ENCODE measurements around the gene POMGNT1. TPM values are rescaled to one million over a fixed set of nuclear protein-coding genes. Genes with fewer than 3 reads are reported as not detected.

The POMGNT1 gene
- total and polyA plus RNA-seq, 2 of the 8 experiments (the other 6 are each of a cell fraction or from before 2014, with no cell fraction given), result 28.0 to 40.3 TPM

DNA sequence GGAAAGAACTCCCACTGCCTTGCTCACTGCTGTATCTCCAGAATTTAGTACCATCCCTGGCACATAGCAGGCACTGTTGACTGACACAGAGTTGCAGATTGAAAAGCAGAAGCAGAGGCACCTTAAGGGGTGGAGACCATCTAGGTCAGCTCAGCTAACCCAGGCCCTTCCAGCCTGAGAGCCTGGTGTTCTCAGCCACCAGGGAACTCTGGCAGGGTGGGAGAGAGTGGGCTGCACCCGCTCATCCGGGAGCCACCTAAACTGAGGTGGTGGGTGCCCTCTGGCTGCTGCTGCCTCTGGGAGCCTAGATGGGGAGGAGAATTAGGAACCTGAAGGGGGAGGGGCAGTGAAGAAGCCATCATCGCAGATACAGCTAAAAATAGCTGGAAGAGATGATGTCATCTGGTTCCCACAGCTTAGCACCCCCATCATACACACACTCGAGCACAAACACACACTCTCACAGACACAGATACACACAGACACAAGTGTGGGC is 24.8 kb downstream of the POMGNT1 start:
- TF ChIP-seq EZH2 (IDR thresholded peaks at IDR 0.05; ENCODE audit: low read depth, low read length, severe bottlenecking), result no peak
- TF ChIP-seq, protein P1, sequence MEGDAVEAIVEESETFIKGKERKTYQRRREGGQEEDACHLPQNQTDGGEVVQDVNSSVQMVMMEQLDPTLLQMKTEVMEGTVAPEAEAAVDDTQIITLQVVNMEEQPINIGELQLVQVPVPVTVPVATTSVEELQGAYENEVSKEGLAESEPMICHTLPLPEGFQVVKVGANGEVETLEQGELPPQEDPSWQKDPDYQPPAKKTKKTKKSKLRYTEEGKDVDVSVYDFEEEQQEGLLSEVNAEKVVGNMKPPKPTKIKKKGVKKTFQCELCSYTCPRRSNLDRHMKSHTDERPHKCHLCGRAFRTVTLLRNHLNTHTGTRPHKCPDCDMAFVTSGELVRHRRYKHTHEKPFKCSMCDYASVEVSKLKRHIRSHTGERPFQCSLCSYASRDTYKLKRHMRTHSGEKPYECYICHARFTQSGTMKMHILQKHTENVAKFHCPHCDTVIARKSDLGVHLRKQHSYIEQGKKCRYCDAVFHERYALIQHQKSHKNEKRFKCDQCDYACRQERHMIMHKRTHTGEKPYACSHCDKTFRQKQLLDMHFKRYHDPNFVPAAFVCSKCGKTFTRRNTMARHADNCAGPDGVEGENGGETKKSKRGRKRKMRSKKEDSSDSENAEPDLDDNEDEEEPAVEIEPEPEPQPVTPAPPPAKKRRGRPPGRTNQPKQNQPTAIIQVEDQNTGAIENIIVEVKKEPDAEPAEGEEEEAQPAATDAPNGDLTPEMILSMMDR (IDR thresholded peaks at IDR 0.05; ENCODE audit: control extremely low read depth in 1 of 3, insufficient read depth in 1 of 3, low read depth in 1 of 3, low read length in 3 of 3), result peak in 1 of 3 experiments; percentile 14; a peak in 1 of 4 replicates
- TF ChIP-seq, protein P2, sequence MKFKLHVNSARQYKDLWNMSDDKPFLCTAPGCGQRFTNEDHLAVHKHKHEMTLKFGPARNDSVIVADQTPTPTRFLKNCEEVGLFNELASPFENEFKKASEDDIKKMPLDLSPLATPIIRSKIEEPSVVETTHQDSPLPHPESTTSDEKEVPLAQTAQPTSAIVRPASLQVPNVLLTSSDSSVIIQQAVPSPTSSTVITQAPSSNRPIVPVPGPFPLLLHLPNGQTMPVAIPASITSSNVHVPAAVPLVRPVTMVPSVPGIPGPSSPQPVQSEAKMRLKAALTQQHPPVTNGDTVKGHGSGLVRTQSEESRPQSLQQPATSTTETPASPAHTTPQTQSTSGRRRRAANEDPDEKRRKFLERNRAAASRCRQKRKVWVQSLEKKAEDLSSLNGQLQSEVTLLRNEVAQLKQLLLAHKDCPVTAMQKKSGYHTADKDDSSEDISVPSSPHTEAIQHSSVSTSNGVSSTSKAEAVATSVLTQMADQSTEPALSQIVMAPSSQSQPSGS (IDR thresholded peaks at IDR 0.05; ENCODE audit: low read length), result peak; percentile 86
- peak; percentile 45; the same call in 1 of the 2 replicates for TF ChIP-seq JUND (IDR thresholded peaks at IDR 0.05; ENCODE audit: low read length)
- TF ChIP-seq RAD21 (IDR thresholded peaks at IDR 0.05 in 1 of 2, conservative IDR thresholded peaks at IDR 0.05 in 1 of 2; ENCODE audit: low read depth in 2 of 2, low read length in 2 of 2), result peak in 1 of 2 experiments; percentile 23; a peak in 3 of 4 replicates
- Histone ChIP-seq H4K91ac (replicated peaks; ENCODE audit: insufficient read length, low read length) (peak overlapping the region; percentile 66), H3K23ac (ENCODE audit: insufficient read length) (no peak overlapping the region), H3K14ac (ENCODE audit: insufficient read length) (no peak overlapping the region), H2AK5ac (ENCODE audit: low read depth, low read length) (no peak overlapping the region), H2BK15ac (ENCODE audit: low read length) (0 out of 2 replicates have a peak overlapping the region, but pooled peaks have one; percentile 88), H2BK120ac (replicated peaks; ENCODE audit: low read depth, low read length) (no peak overlapping the region), H3K4me3 (ENCODE audit: extremely low read depth in 1 of 4, insufficient read depth in 2 of 4, low read depth in 3 of 4, low read length in 4 of 4) (no peak overlapping the region), H2BK12ac (ENCODE audit: low read depth, low read length) (peak overlapping the region; percentile 89), H3K4me2 (ENCODE audit: insufficient read depth in 1 of 2, low read depth in 2 of 2, low read length in 2 of 2) (no peak overlapping the region), H3K79me2 (ENCODE audit: control insufficient read depth in 1 of 2, insufficient read depth in 2 of 2, low read length in 2 of 2) (no peaks in the 10 kb centered on the region), H3K36me3 (ENCODE audit: control insufficient read depth in 2 of 4, insufficient read depth in 4 of 4, low read length in 3 of 4) (no peaks in the 10 kb centered on the region), H3K4me1 (replicated peaks in 1 of 4; ENCODE audit: control insufficient read depth in 3 of 4, insufficient read depth in 4 of 4, low read length in 3 of 4) (peaks cover 3 to 19% (median 12%) of the 10 kb centered on the region in 4 experiments), H3K9ac (replicated peaks in 1 of 4; ENCODE audit: extremely low read depth in 1 of 4, low read depth in 3 of 4, low read length in 3 of 4) (no peak overlapping the region), H4K8ac (ENCODE audit: extremely low read depth, insufficient read depth, low read length) (no peak overlapping the region; the same call in 1 of the 2 replicates), H4K20me1 (replicated peaks in 1 of 2; ENCODE audit: control insufficient read depth in 1 of 2, insufficient read depth in 2 of 2, low read length in 2 of 2) (peaks cover 0 to 1% of the 10 kb centered on the region in 2 experiments), H3K27me3 (replicated peaks in 1 of 4; ENCODE audit: control insufficient read depth in 3 of 4, extremely low read depth in 1 of 4, insufficient read depth in 3 of 4, low read length in 3 of 4) (peaks cover 0 to 1% (median under 1%) of the 10 kb centered on the region in 4 experiments; a peak in 3 of 7 replicates), H3K23me2 (ENCODE audit: low read depth, low read length) (no peaks in the 10 kb centered on the region), H3K18ac (ENCODE audit: extremely low read depth, low read length) (no peak overlapping the region), H2AFZ (ENCODE audit: low read length) (no peak overlapping the region), H3K27ac (ENCODE audit: low read depth, low read length) (no peak overlapping the region), H3K79me1 (ENCODE audit: low read depth, low read length) (0 out of 2 replicates have a peak, but pooled peaks cover 3% of the 10 kb centered on the region), H4K5ac (ENCODE audit: insufficient read length, low read depth, low read length) (no peak overlapping the region), H2BK20ac (ENCODE audit: low read length) (peak overlapping the region; percentile 13; the same call in 1 of the 2 replicates), H2BK5ac (ENCODE audit: low read depth, low read length) (peak overlapping the region; percentile 71; the same call in 1 of the 2 replicates), H3K4ac (replicated peaks; ENCODE audit: insufficient read length, low read depth, low read length) (no peak overlapping the region), H3K9me3 (ENCODE audit: insufficient read depth in 2 of 2, low read depth in 1 of 2, low read length in 1 of 2) (no peaks in the 10 kb centered on the region), H3K56ac (replicated peaks; ENCODE audit: insufficient read length, low read depth, low read length) (no peak overlapping the region)
- POLR2A ChIA-PET (ENCODE audit: partially characterized antibody), result interaction anchor here (1.0 to 1.4 kb wide), 2 partner anchors 41 to 135 kb away, joined by 3 to 4 read pairs; partner anchors contain the start of gene PIK3R3
- DNase-seq (ENCODE audit: low read depth in 1 of 2, low spot score in 2 of 2), result no peak
- 77% methylated on average over 4 of the region's 4 CpGs; no CpG with 5 or more reads in 1 of the 2 experiments for WGBS, 2 experiments (ENCODE audit: extremely low coverage in 1 of 2, insufficient coverage in 1 of 2, insufficient read length in 1 of 2, insufficient replicate concordance in 2 of 2, low coverage in 1 of 2, low lambda C conversion rate in 2 of 2, missing lambda C conversion rate in 1 of 2)
- no peak for FAIRE-seq
- CTCF ChIA-PET (ENCODE audit: partially characterized antibody), result interaction anchor here (0.5 to 8.7 kb wide), 5 partner anchors 9 to 137 kb away, joined by 3 to 67 read pairs (median 6); no protein-coding TSS in a partner anchor
